HG02678 (cell line): ENCODE results near the gene GPLD1.
"Not testable (repeated sequence)": the region's sequence is repeated elsewhere in the genome, so short reads cannot be mapped to it uniquely, and the experiment has no call there.

Source experiments
- ATAC-seq: cut with Tn5 transposase; IDR thresholded peaks from one replicate; pipeline ENCODE4 v1.9.1; 2021; ENCODE audit warnings: mild to moderate bottlenecking, moderate library complexity; ENCODE audit not compliant: unreplicated experiment

Gene GPLD1

GRCh38 chr6:24384369-24385130, 104.8 kb downstream of the GPLD1 start:
- not testable (repeated sequence) for ATAC-seq

- not testable (repeated sequence) for ATAC-seq
These were observed 106.4 kb downstream of the GPLD1 start for GRCh38 chr6:24382891-24383494.

- ATAC-seq: no peak
These were observed 107.2 kb downstream of the GPLD1 start for GRCh38 chr6:24382220-24382540.

GRCh38 chr6:24381476-24382219, 107.7 kb downstream of the GPLD1 start:
- ATAC-seq: no peak

- ATAC-seq: peak; percentile 62
These were observed 110.8 kb downstream of the GPLD1 start for GRCh38 chr6:24378473-24379097.
